ENCODE data around the gene STX18.

- TF ChIP-seq, protein P1, sequence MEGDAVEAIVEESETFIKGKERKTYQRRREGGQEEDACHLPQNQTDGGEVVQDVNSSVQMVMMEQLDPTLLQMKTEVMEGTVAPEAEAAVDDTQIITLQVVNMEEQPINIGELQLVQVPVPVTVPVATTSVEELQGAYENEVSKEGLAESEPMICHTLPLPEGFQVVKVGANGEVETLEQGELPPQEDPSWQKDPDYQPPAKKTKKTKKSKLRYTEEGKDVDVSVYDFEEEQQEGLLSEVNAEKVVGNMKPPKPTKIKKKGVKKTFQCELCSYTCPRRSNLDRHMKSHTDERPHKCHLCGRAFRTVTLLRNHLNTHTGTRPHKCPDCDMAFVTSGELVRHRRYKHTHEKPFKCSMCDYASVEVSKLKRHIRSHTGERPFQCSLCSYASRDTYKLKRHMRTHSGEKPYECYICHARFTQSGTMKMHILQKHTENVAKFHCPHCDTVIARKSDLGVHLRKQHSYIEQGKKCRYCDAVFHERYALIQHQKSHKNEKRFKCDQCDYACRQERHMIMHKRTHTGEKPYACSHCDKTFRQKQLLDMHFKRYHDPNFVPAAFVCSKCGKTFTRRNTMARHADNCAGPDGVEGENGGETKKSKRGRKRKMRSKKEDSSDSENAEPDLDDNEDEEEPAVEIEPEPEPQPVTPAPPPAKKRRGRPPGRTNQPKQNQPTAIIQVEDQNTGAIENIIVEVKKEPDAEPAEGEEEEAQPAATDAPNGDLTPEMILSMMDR (conservative IDR thresholded peaks at IDR 0.05; ENCODE audit: low read depth in 2 of 2), result no peak
- TF ChIP-seq EZH2 (IDR thresholded peaks at IDR 0.05; ENCODE audit: low read depth, unreplicated experiment) (no peak), REST (IDR thresholded peaks at IDR 0.05; ENCODE audit: unreplicated experiment) (no peak)
Measured at GRCh38 chr4:4521731-4522130, 20.1 kb downstream of the STX18 start.
